Nephron (organoid): ENCODE data around the gene CGRRF1.

Source experiments
- H3K27ac Mint-ChIP-seq, 3 experiments: 2 replicates each; pipeline ENCODE4 v1.8.0; 2020; ENCODE audit warnings: mixed read lengths in 3 of 3, mild to moderate bottlenecking in 2 of 3, moderate library complexity in 1 of 3
- H3K27me3 Mint-ChIP-seq: 2 replicates; pipeline ENCODE4 v1.8.0; 2021; ENCODE audit warnings: low read depth, mild to moderate bottlenecking, moderate library complexity, mixed read lengths
- H3K36me3 Mint-ChIP-seq: 2 replicates; pipeline ENCODE4 v1.8.0; 2020; ENCODE audit warnings: low read depth, mixed read lengths
- H3K4me1 Mint-ChIP-seq: 2 replicates; pipeline ENCODE4 v1.8.0; 2020; ENCODE audit warnings: mixed read lengths
- H3K4me3 Mint-ChIP-seq, 3 experiments: 2 replicates each; pipeline ENCODE4 v1.8.0; 2020; ENCODE audit warnings: mild to moderate bottlenecking in 3 of 3, mixed read lengths in 3 of 3, moderate library complexity in 2 of 3
- H3K9me3 Mint-ChIP-seq: 2 replicates; pipeline ENCODE4 v1.8.0; 2020; ENCODE audit warnings: mixed read lengths
- TF ChIP-seq, protein P1 (sequence below), 3 experiments: fragments of 200-600 bp; sonication (generic); IDR thresholded peaks; one replicate each; pipeline ENCODE4 v1.5.0; 2021; ENCODE audit warnings: antibody characterized with exemption in 3 of 3; ENCODE audit not compliant: unreplicated experiment in 3 of 3

Gene CGRRF1

DNA sequence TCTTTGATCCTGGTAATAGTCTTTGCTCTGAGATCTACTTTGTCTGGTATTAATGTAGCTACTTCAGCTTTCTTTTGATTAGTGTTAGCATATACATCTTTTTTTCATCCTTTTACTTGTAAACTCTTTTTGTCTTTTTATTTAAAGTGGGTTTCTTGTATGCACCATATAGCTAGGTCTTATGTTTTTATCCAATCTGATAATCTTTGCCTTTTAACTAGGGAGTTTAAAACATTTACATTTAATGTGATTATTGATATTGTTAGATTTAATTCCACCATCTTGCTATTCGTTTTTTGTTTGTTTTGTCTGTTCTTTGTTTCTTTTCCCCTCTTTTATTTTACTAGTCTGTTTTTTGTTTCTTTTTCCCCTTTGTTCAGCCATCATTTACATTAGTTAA lies 6.0 kb downstream of the CGRRF1 start:
- H3K36me3 Mint-ChIP-seq, result peaks cover 72% of the 10 kb centered on the region
- no peak overlapping the region for H3K4me3 Mint-ChIP-seq
- H3K9me3 Mint-ChIP-seq, result peaks cover 35% of the 10 kb centered on the region
- no peaks in the 10 kb centered on the region for H3K27me3 Mint-ChIP-seq
- no peak overlapping the region for H3K27ac Mint-ChIP-seq
- TF ChIP-seq, protein P1, sequence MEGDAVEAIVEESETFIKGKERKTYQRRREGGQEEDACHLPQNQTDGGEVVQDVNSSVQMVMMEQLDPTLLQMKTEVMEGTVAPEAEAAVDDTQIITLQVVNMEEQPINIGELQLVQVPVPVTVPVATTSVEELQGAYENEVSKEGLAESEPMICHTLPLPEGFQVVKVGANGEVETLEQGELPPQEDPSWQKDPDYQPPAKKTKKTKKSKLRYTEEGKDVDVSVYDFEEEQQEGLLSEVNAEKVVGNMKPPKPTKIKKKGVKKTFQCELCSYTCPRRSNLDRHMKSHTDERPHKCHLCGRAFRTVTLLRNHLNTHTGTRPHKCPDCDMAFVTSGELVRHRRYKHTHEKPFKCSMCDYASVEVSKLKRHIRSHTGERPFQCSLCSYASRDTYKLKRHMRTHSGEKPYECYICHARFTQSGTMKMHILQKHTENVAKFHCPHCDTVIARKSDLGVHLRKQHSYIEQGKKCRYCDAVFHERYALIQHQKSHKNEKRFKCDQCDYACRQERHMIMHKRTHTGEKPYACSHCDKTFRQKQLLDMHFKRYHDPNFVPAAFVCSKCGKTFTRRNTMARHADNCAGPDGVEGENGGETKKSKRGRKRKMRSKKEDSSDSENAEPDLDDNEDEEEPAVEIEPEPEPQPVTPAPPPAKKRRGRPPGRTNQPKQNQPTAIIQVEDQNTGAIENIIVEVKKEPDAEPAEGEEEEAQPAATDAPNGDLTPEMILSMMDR (IDR thresholded peaks at IDR 0.05; ENCODE audit: unreplicated experiment in 3 of 3), result no peak
- H3K4me1 Mint-ChIP-seq, result peaks cover 17% of the 10 kb centered on the region

GRCh38 chr14:54516709-54517108 lies 7.0 kb downstream of the CGRRF1 start:
- H3K27ac Mint-ChIP-seq, result no peak overlapping the region
- H3K4me1 Mint-ChIP-seq, result peaks cover 11% of the 10 kb centered on the region
- peaks cover 35% of the 10 kb centered on the region for H3K9me3 Mint-ChIP-seq
- H3K36me3 Mint-ChIP-seq, result peaks cover 75% of the 10 kb centered on the region
- TF ChIP-seq, protein P1 (IDR thresholded peaks at IDR 0.05; ENCODE audit: unreplicated experiment in 3 of 3), result no peak
- no peaks in the 10 kb centered on the region for H3K27me3 Mint-ChIP-seq
- H3K4me3 Mint-ChIP-seq, result no peak overlapping the region

DNA sequence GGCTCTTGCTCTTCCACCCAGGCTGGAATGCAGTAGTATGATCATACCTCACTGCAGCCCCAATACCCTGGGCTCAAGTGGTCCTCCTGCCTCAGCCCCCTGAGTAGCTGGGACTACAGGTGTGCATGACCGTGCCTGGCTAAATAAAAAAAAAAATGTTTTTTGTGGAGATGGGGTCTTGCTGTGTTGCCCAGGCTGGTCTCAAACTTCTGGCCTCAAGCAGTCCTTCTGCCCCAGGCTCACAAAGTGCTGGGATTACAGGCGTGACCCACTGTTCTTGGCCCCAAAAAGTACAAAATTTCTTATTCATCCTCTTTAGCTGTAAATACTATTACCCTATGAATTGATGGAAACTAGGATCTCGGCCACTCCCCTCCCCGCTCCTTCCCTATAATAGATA lies 14.7 kb downstream of the CGRRF1 start:
- Mint-ChIP-seq H3K4me3 (no peak overlapping the region), H3K27ac (no peak overlapping the region), H3K27me3 (no peaks in the 10 kb centered on the region), H3K9me3 (peaks cover 8% of the 10 kb centered on the region), H3K36me3 (peaks cover 54% of the 10 kb centered on the region), H3K4me1 (no peaks in the 10 kb centered on the region)
- TF ChIP-seq, protein P1 (IDR thresholded peaks at IDR 0.05; ENCODE audit: unreplicated experiment in 3 of 3), result no peak

DNA sequence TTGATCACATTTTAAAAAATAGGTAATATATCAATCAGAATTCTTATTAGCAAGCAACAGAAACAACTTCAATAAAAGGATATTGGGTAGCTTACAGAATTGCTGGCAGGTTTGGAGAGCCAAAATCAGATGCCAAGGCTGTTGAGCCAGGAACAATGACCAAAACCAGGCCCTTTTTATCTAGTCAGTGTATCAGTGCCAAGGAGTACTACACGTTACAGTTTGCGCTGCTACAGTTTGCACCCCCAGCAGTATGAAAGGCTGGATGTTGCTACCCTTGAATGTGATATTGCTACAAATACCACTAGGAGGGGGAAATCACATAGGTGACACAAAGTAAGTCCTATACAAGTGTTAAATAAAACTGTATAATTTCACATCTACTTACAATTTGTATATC lies 19.3 kb downstream of the CGRRF1 start:
- Mint-ChIP-seq H3K9me3 (no peaks in the 10 kb centered on the region), H3K4me1 (no peaks in the 10 kb centered on the region), H3K27me3 (no peaks in the 10 kb centered on the region), H3K4me3 (no peak overlapping the region), H3K27ac (no peak overlapping the region), H3K36me3 (peaks cover 22% of the 10 kb centered on the region)
- TF ChIP-seq, protein P1 (IDR thresholded peaks at IDR 0.05; ENCODE audit: unreplicated experiment in 3 of 3), result no peak

DNA sequence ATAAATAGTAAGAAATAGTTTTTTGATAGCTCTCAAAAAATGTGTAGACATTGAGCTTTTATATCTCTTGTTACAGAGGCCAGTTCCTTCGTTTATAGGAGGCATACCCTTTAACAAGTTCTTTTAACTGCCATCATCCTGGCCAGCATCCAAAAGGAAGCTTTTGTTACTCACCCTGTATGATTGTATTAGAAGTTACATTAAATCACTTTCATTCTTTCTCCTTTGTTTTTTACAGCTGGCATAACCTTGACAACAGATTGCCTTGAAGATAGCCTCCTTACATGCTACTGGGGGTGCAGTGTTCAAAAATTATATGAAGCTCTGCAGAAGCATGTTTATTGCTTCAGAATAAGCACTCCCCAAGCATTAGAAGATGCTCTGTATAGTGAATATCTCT lies 20.1 kb downstream of the CGRRF1 start:
- Mint-ChIP-seq H3K27me3 (no peaks in the 10 kb centered on the region), H3K36me3 (peaks cover 21% of the 10 kb centered on the region), H3K4me3 (no peak overlapping the region), H3K9me3 (no peaks in the 10 kb centered on the region), H3K4me1 (no peaks in the 10 kb centered on the region), H3K27ac (no peak overlapping the region)
- TF ChIP-seq, protein P1 (IDR thresholded peaks at IDR 0.05; ENCODE audit: unreplicated experiment in 3 of 3), result no peak

GRCh38 chr14:54532111-54533012 lies 22.7 kb downstream of the CGRRF1 start:
- TF ChIP-seq, protein P1 (IDR thresholded peaks at IDR 0.05; ENCODE audit: unreplicated experiment in 3 of 3), result no peak

More at GRCh38 chr14:54532111-54533012, 22.7 kb downstream of the CGRRF1 start:
- Mint-ChIP-seq H3K4me1 (no peaks in the 10 kb centered on the region), H3K36me3 (peaks cover 28% of the 10 kb centered on the region), H3K27me3 (no peaks in the 10 kb centered on the region), H3K4me3 (no peak overlapping the region), H3K9me3 (peaks cover 4% of the 10 kb centered on the region), H3K27ac (no peak overlapping the region)
